GF-D8 (cell line): ENCODE results near the gene HOXA11.

Experiments used
- DNase-seq: peaks from one replicate; lab custom pipeline; 2025; lab: John Stamatoyannopoulos, UW

The HOXA11 gene

DNA sequence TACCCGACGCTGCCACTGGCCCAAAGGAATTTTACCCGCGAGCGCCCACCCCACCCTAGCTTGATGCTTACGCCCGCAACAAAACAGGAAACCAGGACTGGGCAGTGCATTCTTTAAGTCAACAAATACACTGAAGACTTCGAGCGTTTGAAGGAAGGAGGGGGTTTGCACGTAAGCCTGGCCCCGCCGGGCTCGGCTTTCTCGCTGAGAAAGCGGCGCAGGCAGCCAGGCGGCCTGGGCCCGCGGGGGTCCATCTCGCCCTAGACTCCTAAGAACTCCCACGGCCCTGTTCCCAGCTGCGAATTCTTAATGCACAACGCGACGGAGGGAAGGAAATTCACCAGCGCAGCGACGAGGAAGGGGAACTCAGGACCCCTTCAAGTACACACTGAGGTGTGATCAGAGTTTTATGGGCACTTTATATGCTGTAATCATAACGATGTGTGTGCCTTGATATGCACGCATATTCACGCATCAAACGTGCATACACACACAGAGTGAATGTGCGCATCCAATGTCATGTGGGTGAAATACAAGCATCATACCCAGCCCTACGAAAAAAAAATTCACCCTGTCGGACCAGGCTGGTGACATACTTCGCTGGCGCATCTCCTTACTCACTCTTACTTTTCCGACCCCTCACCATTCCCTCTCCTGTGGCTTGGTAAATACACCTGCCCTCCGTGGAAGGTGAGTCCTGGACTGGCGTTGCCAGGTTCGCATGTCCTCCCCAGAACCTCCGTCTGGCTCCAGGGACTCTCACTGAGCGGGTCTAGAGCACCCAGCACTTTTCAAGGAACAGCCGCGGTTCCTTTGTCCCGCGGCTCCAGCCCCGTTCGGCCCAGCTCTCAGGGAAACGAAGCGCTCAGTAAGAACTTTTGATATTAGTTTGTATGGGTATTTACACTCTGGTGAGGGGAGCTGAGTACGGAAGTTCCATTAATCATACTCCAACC lies 20.6 kb upstream of the HOXA11 start:
- DNase-seq = no peak

DNA sequence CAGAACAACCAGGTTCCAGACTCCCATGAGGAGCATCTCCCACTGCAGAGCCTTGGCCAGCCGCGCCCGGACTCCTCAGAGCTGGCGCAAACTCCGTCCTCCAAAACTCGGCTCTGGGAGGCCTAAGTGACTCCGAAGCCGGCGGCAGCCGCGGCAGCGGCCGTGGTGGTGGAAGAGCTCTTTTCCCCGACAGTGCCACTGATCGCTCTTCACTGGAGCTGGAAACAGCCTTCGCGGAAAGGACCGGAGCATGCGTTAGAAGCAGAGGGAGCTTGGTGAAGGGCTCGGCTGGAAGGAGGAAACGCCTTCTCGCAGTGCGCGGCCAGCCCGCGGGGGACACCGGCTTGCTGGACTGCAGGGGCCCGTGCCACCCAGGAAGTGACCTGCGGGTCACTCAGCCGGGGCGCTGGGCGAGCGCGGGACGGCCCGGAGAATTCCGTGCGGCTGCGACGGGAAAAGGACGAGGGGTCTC lies 19.9 kb upstream of the HOXA11 start:
- no peak for DNase-seq

DNA sequence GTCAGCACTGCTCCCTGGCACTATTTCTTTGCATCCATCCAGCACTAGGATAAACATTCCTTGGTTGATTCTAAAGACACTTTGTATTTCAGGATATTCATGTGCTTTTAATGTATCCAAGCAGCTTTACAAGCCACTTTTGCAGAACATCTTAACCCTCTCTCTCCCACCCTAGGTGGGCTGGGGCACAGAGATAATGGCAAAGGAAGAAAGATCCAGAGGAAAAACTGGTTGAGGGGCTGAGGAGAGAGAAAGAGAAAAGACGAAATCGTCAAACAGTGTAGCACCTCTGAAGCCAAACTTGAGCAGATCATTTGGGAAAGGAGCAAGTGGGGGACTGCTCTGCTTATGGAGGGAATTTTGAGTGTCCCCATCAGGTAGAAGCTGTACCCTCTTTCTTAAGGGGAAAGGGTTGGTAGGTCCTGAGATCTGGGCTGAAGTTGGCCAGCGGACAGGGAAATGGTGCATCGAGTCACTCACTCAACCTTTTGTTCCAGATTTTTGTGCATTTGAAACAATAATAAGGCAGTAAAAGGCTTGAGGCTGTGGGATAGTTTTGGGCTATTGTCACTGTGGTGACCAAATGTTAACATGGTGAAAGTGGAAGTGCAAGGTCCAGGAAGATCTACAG lies 19.0 kb upstream of the HOXA11 start:
- no peak for DNase-seq

- DNase-seq = peak; percentile 24
Observed at GRCh38 chr7:27203365-27203953, 18.4 kb upstream of the HOXA11 start.

- no peak for DNase-seq
Observed at GRCh38 chr7:27202862-27203134, 17.8 kb upstream of the HOXA11 start.

- DNase-seq = no peak
Observed at GRCh38 chr7:27202018-27202861, 17.2 kb upstream of the HOXA11 start.

DNA sequence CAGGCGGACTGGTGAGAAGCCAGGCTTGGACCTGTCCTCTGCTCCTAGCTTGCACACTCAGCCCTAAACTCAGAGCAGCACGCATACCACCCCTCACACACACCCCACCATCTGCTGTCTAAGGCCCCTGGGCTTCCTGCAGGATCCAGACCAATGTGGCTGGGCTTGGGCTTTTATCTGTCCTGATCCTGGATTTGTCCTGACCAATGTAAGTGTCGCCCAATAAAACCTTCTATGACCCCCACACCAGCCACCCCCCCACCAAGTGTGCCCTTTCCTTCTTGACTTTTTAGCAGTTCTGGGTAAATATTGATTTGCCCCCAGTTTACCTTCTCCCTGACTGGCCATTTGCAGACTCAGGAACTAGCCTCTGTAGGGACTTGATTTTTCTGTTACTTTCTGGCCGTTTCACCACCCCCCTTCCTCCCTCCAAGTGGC lies 16.6 kb upstream of the HOXA11 start:
- DNase-seq = no peak

DNA sequence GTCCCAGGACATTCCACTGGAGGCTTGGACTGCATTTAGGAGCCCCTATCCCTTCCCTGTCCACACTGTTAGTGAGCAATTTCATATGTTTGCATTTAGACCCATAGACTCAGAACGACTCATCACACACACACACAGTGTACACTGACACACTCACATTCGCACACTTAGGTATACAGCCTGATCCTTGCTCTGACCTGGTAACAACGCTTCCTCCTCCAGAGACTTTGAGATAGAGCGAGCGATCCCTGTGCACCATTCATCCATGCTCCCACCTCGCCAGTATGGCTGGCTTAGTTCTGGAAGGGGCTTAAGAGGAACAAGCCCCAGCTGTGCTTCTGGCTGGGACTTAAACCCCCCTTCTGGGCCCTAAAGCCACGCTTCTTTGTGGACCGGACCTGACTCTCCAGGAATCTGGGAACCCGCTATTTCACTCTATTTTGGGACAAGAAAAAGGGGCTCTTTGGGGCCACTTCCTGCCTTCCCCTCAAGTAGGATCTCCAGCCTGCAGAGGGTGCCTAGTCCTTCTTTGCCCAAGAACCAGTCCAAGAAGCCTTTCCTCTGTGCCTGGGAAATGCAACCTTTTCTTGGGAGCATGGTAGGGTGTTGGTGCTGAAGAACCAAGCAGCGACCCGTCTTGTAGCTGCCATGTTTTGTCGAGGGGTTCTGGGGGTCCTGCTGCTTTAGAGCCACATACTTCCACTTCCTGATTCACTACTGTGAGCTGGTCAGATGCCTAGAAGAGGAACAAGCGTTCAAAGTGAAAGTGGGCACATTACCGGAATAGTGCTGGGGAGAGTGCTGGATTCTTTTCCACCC lies 15.9 kb upstream of the HOXA11 start:
- peak; percentile 77 for DNase-seq

- DNase-seq = peak; percentile 86
Observed at GRCh38 chr7:27199849-27200760, 15.1 kb upstream of the HOXA11 start, which contains the start of gene HOXA13. Gene HOXA13 (minus strand): TSS chr7:27200091. CDS start chr7:27200077, 14 bp downstream.

DNA sequence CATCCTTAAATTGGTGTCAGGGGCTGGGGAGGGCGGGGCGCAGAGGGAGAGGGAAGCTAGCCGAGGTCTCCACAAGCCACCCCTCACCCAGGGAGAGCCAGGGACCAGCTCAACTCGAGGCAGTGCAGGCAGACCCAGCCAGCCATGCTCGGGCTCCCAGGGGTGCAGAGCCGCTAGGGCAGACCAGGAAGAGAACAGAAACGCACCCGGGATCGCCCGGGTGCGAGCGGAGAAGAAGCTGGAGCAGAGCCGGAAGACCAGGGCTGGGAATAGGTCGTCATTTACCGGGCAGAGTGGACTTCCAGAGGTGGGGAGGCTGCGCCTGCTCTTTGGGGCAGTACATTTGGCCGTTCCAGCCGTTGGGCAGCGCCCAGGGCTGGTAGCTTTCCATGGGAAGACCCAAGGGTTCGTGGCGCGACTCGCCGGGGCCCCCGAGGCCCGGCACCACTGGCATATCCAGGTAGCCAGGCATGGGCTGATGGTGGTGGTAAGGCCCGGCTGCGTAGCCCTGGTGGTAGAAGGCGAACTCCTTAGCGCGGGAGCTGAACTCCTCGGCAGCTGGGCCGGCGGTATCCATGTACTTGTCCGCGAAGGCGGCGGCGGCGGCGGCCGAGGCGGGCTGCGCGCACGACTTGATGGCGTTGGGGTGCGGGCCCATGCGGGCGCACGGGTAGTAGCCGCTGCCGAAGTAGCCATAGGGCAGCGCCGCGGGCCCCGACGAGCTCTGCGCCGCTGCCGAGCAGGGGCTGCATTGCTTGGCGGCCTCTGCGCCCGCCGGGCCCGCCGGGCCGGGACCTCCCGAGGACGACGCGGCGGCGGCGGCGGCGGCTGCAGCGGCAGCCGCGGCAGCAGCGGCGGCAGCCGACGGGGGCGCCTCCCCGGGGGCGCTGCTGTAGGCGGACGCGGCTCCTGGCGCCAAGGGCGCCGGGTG lies 14.1 kb upstream of the HOXA11 start:
- no peak for DNase-seq

- DNase-seq = no peak
Observed at GRCh38 chr7:27198138-27198841, 13.3 kb upstream of the HOXA11 start.

DNA sequence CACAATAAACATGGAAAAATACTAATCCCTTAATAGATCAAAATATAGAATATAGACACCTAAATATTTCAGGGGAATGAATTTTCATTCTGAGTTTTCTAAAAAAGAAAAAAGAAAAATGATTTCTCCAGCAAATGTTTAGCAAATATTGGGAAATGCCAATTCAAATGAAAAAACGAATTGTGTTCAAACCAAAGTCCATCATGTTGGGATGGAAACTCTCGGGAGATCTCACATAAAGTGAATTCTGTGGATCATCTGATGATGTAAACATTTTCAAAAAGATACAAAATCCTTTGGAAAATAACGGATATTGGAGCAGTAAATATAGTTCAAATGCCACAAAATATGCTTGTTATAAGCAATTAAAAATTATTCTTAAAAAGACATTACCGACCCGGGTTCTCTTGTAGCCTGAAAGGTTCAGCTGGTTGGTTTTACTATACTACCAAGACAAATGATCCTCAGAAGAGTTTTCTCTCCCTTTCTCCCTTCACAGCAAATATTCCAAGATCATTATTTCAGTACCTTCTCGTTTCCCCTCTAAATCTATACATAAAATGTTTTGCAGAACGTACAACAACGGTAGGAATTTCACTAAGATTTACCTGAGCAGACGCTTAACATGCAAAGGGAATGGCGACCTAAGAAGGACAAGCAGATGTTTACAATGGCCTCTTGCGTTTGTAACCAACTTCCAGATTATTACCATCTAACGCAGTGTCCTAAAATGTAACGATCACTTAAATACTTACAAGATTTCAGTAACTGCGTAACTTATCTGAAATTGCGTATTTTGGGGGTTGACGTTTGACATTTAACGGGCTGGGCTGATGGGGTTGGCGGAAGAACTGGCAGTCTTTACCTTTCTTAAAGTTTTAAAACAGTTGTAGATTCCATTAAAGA lies 12.4 kb upstream of the HOXA11 start:
- DNase-seq = no peak

- DNase-seq = peak; percentile 79
Observed at GRCh38 chr7:27196287-27196767, 11.3 kb upstream of the HOXA11 start.

- DNase-seq = no peak
Observed at GRCh38 chr7:27194686-27195379, 9.8 kb upstream of the HOXA11 start.

DNA sequence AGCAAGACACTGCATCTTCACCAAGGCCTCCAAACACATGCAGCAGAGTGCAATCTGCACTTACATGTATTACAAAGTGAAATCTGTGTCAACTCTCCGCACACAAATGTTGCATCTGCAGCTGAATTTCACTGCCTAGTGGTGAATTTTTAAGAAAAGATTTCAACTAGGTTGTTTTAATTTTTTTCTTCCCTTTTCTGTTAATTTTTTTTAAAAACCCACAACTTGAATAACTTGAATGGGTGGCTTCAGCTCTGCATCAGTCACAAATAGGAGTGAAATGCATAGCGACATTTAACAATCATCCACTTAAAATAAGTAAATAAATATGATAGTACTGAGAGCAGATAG lies 8.9 kb upstream of the HOXA11 start:
- DNase-seq = no peak

- no peak for DNase-seq
Observed at GRCh38 chr7:27193335-27194001, 8.4 kb upstream of the HOXA11 start.
